ENCODE measurements around the gene NXT1.
A peak's percentile ranks its signal among the peaks of the same experiment; 100 is the strongest.

The NXT1 gene

DNA sequence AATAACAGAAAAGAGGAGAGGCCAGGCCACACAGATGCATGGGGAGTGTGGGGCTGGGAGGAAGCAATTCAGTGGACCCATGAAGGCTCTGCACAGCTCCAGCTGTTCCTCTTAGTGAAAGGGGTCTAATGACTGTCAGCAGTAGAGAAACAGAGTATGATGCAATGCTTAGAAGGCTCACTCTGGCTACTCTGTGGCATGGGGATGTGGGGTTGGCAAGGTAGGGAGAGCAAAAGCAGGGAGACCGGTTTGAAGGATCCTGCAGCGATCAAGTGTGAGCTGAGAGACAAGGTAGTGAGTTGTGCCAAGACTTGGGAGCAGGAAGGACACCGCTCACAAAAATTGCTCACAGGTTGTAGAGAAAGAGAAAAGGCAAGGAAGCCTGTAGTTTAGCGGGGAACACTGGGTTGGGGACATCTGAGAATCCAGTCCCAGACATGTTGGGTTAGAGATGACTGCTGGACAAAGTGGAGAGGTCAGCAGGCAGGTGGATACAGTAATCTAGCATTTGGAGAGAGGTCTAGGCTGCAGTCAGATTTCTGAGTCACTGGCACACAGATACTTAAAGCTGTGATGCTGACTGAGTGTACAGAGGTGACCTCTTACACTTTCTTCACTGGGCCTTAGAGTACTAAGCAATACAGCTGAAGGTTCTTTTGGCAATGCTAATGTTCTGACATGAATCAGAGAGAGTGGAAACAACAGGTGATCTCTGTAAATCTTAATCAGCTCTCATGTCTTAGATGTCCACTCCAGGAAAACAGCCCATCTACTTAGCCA is 43.6 kb downstream of the NXT1 start:
- DNase-seq, result no peak

DNA sequence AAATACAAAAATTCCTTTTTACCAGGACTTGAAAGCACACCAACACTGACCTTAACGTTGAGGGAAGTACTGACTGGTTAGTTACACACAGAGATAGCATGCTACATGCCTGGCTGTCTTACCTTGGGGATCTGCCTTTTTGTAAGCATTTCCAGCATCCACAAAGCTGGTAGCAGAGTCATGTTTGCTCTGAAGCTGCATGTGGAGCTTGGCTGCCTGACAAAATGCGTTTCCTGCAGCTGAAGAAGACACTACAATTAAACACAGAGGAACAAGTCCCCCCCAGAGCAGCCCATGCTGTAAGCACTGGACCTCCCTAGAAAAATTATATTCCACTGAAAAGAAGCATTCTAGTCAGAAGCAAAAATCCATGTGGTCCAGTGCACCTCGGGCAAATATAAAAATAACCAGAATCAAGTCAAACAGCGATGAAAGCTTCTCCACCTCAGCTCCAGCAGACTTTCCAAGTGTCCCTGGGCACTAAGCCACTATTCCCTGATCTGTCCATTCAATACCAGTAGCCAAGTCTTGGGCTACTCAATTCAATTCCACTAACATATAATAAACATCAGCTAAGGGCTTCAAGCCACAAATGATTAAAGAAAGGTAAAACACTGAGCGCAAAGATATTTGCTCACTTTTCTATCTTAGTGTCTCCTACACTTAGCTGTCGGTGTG is 46.5 kb downstream of the NXT1 start:
- peak; percentile 25 for DNase-seq

DNA sequence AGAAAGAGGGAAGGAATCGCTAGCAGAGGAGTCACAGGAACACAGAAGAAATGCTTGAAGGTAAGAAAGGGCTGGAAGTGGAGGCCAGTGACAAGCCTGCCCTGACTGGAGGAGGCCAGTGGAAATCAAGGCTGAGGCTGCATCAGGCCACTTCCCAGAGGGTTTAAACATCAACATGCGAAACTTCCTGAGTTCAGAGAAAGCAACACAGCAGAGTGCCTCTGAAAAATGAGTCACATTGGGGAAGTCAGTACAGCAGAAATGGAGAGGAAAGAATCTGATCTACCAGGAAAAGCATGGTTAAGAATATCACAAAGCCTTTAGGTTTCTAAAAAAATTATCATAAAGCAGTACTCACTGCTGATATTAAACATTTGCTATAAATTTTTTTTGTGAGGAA is 47.4 kb downstream of the NXT1 start:
- peak; percentile 34 for DNase-seq

DNA sequence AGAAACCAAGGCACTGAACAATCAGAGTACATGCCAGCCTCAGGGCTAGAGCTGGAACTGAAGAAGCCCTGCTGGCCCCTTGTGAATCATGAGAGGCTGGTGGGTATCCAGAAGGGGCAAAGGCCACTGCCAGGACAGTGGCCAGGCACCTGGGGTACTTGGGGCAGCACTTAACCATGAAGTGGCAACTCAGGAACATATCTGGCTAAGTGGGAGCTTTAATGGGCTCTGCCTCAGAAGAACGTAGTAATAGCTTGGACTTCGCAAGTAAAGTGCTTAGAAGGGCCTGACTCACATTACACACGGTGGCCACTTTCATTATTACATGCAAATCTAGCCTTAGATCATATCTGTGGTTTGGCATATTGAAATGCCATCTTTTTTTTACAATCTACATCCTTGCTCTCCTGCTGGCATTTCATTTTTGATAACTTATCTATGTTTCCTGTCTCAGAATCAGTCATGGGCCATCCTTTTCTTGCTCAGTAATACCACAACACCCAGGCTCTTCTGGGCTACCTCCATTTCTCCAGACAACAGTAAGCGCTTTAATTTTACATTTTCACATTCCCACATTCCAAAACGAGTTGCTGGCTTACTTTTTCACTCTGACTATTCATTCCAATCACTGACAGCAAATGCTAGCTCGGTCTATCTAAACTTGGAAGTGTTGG is 49.1 kb downstream of the NXT1 start:
- DNase-seq, result peak; percentile 37

DNA sequence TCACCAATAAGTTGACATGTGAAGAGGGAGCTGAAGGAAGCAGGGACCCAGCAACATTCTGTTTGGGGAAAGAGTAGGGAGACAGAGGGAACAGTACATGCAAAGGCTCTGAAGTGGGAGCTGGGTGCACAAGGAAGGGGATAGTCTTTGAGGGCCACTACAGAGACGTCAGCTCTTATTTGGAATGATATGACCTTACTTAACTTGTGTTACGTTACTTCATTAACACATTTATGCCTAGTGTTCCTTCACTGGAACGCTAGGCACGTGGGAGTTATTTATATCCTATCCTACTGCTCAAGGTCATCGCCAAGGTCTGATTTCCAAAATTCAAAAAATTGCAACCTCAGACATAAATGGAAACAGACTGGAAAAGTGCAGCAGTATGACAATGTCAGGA is 50.5 kb downstream of the NXT1 start:
- DNase-seq, result no peak

DNA sequence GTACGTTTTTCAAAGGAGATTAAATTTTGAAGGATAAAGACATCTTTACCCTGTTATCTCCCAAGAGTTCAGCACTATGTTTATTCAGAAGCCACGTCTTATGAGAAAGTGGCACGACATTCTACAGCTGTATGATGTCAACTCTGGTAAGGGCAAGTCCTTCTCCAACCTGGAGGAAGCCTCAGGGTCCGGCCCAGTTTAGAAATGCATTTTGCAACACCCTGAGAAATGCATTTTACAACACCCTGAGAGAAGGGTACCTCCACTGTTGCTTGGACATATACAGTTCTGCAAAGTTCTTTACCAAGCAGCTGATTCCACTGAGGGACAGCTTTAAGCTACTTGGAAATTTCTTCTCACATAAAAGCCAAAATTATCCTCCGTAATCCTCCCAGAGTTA is 53.2 kb downstream of the NXT1 start:
- no peak for DNase-seq

DNA sequence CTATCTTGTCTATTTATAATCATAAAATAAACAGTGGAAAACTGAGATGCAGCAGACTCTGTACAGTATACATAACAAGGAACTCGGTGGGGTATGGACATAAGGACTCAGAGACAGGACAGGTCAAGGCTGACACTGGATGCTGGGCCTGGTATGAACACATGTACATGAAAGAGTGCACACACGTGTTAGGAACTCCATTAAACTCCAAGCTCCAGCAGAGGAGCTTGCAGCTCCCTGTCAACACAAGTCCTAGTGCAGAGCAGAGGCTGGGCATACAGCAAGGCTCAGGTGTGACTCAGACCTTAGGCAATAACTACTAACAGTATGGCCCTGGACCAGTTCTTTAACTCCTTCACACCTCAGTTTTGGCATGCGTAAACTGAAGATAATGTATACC is 53.6 kb downstream of the NXT1 start:
- DNase-seq, result peak; percentile 11
